ENCODE results near the gene RPRM.
"Not testable (repeated sequence)": the region's sequence is repeated elsewhere in the genome, so short reads cannot be mapped to it uniquely, and the experiment has no call there.

RPRM gene

GRCh38 chr2:153455861-153456260, 22.7 kb downstream of the RPRM start:
- DNase-seq: no peak
- ATAC-seq: no peak

DNA sequence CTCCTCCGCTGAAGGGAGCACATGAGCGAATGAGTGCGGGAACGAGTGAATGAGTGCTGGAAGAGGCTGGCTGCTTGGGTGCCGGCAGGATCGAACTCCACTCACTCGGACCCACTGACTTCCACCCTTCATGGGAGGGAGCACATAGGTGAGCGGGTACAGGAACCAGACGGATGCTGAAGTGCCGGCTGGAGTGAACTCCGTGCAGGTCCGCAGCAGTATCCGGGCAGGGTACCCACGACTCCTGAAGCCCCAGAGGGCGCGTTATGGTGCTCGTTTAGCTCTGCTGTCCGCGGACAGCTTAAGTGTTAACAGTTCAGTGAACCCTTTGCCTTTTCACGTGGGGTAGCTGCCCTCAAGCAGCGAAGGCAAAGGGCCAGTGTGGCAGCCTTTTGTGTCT, 23.2 kb downstream of the RPRM start:
- DNase-seq (no peak), ATAC-seq (no peak)

GRCh38 chr2:153451611-153452010, 27.0 kb downstream of the RPRM start:
- no peak for DNase-seq
- no peak for ATAC-seq

GRCh38 chr2:153443106-153443505, 35.5 kb downstream of the RPRM start:
- DNase-seq: no peak

GRCh38 chr2:153442616-153443015, 35.9 kb downstream of the RPRM start:
- ATAC-seq, DNase-seq: not testable (repeated sequence)

More at GRCh38 chr2:153443106-153443505, 35.5 kb downstream of the RPRM start:
- ATAC-seq: no peak

GRCh38 chr2:153440090-153440489, 38.5 kb downstream of the RPRM start:
- not testable (repeated sequence) for DNase-seq, ATAC-seq

DNA sequence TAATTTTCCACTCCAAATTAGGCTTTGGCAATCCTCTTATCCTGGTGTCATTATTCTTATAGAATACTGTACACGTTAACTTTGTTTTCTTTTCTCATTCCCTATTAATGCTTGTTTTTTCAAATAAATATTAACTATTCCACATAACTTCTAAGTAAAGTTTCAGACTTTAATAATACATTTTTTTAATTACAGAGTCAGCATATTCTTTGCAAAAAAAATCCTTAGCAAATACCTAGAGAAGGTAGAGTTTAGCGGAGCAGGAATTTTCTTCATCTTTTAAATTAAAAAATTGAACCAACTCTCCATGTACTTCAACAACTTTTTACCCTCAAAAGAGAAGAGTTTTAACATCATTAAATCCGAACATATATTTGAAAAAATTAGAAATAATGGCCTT, 45.2 kb downstream of the RPRM start:
- ATAC-seq (no peak), DNase-seq (no peak)

DNA sequence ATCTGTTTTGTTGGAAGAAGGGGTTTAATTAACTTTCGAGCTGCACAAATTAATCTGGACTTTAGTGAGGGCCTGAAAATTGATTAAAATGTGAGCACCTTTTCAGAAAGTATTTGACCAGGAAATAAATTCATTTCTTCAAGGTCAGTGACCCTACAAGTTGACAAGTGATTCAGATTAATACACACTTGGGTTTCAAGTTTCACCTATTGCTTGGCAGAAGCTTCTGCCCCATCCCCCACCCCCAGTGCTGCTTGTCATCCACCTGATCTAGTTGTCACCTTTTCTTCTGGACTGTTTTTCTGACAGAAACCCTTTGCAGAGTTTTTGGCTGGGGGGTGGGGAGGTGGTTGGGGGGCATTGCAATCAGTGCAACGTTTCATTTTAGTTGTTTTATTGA, 46.2 kb downstream of the RPRM start:
- no peak for ATAC-seq

GRCh38 chr2:153431114-153431513, 47.4 kb downstream of the RPRM start:
- DNase-seq (no peak), ATAC-seq (no peak)

More for the DNA sequence above, 46.2 kb downstream of the RPRM start:
- DNase-seq: no peak

Measured in stimulated activated naive CD8-positive, alpha-beta T cell treated with anti-CD3 and anti-CD28 coated beads, Interleukin-15, Interleukin-2, amounts not matched to agents 100 U/mL and 50 U/mL, for 24 hours (primary cell).